ENCODE measurements around the gene OR1N1. TPM values are rescaled to one million over a fixed set of nuclear protein-coding genes. Genes with fewer than 3 reads are reported as not detected.

Gene OR1N1
- total and polyA plus RNA-seq, 12 donors = not detected

DNA sequence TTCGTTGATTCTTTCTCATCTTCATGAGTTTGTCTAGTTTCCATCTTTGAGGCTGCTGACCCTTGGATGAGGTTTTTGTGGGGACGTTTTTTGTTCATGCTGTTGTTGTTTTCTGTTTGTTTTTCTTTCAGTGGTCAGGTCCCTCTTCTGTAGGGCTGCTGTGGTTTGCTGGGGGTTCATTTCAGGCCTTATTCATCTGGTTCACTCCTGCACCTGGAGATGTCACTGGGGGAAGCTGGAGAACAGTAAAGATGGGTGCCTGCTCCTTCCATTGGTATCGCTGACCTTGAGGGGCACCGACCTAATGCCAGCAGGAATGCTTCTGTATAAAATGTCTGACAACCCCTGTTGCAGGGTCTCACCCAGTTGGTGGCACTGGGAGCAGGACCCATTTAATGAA lies 34.4 kb upstream of the OR1N1 start:
- H3K27ac ChIP-seq = no peak overlapping the region
- peaks cover 0 to 22% (median 6%) of the 10 kb centered on the region in 11 donors for H3K9me3 ChIP-seq
- H3K4me1 ChIP-seq = no peaks in the 10 kb centered on the region
- intact Hi-C loops (cut with DNase I) = no loop called here
- H3K4me3 ChIP-seq = no peak overlapping the region
- TF ChIP-seq, protein P1, sequence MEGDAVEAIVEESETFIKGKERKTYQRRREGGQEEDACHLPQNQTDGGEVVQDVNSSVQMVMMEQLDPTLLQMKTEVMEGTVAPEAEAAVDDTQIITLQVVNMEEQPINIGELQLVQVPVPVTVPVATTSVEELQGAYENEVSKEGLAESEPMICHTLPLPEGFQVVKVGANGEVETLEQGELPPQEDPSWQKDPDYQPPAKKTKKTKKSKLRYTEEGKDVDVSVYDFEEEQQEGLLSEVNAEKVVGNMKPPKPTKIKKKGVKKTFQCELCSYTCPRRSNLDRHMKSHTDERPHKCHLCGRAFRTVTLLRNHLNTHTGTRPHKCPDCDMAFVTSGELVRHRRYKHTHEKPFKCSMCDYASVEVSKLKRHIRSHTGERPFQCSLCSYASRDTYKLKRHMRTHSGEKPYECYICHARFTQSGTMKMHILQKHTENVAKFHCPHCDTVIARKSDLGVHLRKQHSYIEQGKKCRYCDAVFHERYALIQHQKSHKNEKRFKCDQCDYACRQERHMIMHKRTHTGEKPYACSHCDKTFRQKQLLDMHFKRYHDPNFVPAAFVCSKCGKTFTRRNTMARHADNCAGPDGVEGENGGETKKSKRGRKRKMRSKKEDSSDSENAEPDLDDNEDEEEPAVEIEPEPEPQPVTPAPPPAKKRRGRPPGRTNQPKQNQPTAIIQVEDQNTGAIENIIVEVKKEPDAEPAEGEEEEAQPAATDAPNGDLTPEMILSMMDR (IDR thresholded peaks at IDR 0.05) = no peak
- WGBS, 2 donors = 78 to 80% methylated on average over 4 of the region's 4 CpGs
- DNase-seq = no peak
- ATAC-seq = no peak
- H3K36me3 ChIP-seq = no peaks in the 10 kb centered on the region
- H3K27me3 ChIP-seq = peaks cover 0 to 11% (median 0%) of the 10 kb centered on the region in 7 donors

DNA sequence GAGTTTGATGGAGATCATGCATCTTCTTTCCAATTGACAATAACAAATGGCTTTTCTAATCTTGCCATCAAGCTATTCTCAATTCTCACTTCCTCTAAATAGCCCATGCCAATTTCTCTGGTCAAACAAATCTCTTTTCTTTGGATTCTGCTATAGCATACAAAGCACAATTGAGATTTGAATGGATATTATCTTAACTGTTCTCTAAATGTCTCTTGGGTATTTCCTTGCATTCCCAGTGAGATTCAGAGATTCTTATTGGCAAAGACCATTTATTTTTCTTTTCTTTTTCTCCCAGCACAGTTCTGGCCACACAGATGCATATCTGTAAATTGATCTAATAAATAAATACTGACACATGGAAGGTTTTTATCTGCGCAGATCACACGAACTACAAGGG lies 25.7 kb upstream of the OR1N1 start, which contains the start of gene OR1N2:
Gene OR1N2, plus strand, starts transcription at position 301 of the 400 bp plus-strand sequence. CDS start 100 bp downstream, outside the sequence.
- no peak for ATAC-seq
- H3K36me3 ChIP-seq = no peaks in the 10 kb centered on the region
- H3K27me3 ChIP-seq = peaks cover 0 to 6% (median 0%) of the 10 kb centered on the region in 7 donors
- no peak for DNase-seq
- TF ChIP-seq, protein P1 (IDR thresholded peaks at IDR 0.05) = no peak
- no peaks in the 10 kb centered on the region for H3K4me1 ChIP-seq
- intact Hi-C loops (cut with DNase I) = no loop called here
- no peak within 1 kb of the TSS for H3K4me3 ChIP-seq
- no peak within 1 kb of the TSS for H3K27ac ChIP-seq
- peaks cover 0 to 9% (median 0%) of the 10 kb centered on the region in 11 donors for H3K9me3 ChIP-seq
- WGBS, 2 donors = 60 to 75% methylated on average over 2 of the region's 2 CpGs

DNA sequence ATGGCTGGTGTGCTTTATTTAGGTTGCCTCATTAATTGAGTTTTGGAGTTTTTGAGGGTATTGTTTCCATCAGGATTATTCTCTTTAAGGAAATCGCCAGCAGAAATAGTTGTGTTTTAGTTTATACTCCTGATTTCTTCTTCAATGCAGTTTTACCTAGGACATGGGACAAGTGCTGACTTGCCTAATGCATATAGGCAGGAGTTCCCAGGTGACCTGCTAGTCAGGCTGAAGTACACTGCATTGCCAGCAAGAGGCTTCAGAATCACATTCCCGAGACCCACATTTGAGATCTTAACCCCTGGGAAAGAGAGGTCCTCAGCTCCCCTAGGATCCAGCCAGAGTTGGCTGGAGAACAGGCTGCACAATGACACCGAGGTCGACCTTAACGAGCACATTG lies 24.3 kb upstream of the OR1N1 start:
- ATAC-seq = no peak
- Histone ChIP-seq H3K9me3 (peaks cover 0 to 9% (median 0%) of the 10 kb centered on the region in 11 donors), H3K27ac (no peak overlapping the region), H3K27me3 (peaks cover 0 to 6% (median 0%) of the 10 kb centered on the region in 7 donors), H3K4me1 (no peaks in the 10 kb centered on the region), H3K4me3 (no peak overlapping the region), H3K36me3 (no peaks in the 10 kb centered on the region)
- no peak for DNase-seq
- TF ChIP-seq, protein P1 (IDR thresholded peaks at IDR 0.05) = no peak
- intact Hi-C loops (cut with DNase I) = no loop called here
- WGBS, 2 donors = 71 to 77% methylated on average over 5 of the region's 5 CpGs

DNA sequence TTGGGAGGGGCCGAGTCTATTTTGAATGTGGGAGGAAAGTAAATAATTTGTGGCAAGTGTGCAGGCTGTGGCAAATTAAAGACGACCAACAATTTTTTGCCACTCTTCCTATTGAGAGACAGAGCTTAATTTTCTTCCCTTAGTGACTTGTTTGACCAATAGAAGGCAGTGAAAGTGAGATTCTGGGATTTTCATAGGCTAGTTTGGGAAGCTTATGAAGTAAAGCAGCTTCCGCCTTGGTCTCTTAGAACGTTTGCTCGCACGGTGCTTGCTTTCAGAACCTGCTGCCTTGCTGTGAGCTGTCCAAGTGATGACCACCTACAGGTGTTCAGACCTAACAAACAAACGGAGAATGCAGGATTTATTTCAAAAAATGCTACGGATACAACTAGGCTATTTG lies 19.1 kb upstream of the OR1N1 start:
- ATAC-seq = no peak
- Histone ChIP-seq H3K9me3 (peaks cover 0 to 9% (median 0%) of the 10 kb centered on the region in 11 donors), H3K27me3 (peaks cover 0 to 6% (median 0%) of the 10 kb centered on the region in 7 donors), H3K4me3 (no peak overlapping the region), H3K36me3 (no peaks in the 10 kb centered on the region), H3K27ac (no peak overlapping the region), H3K4me1 (no peaks in the 10 kb centered on the region)
- intact Hi-C loops (cut with DNase I) = no loop called here
- WGBS, 2 donors = 58% methylated on average over 8 of the region's 8 CpGs
- TF ChIP-seq, protein P1 (IDR thresholded peaks at IDR 0.05) = no peak
- DNase-seq = no peak

All from heart right ventricle (tissue), 16 donors.